Psoas muscle (tissue), 8 donors: ENCODE data around the gene VPS41. TPM values are rescaled to one million over a fixed set of nuclear protein-coding genes. Genes with fewer than 3 reads are reported as not detected.

Experiments used
- ATAC-seq, 4 donors: fragments of 200-7000 bp; cut with Tn5 transposase; one replicate each; pipeline ENCODE4 v1.9.1; 2020; ENCODE audit warnings: moderate library complexity in 3 of 4, mild to moderate bottlenecking in 2 of 4
- DNase-seq, 2 donors: peaks; one replicate each; pipeline ENCODE4 v3.0.0-alpha.2; 2020
- H3K27ac ChIP-seq: fragments of 200-600 bp; one replicate; pipeline ENCODE4 v1.8.0; 2022
- H3K27me3 ChIP-seq, 3 donors: fragments of 200-600 bp in 1 of 3; one replicate each; pipeline versions ENCODE4 v1.6.1 to v1.8.0; 2013 to 2022; ENCODE audit warnings: low read length in 2 of 3, mild to moderate bottlenecking in 2 of 3, moderate library complexity in 1 of 3; ENCODE audit not compliant: insufficient read depth in 3 of 3
- H3K36me3 ChIP-seq, 2 donors: fragments of 200-600 bp in 1 of 2; one replicate each; pipeline versions ENCODE4 v1.6.1 to v1.8.0; 2013 to 2022; ENCODE audit warnings: low read depth in 1 of 2, mild to moderate bottlenecking in 1 of 2, moderate library complexity in 1 of 2; ENCODE audit not compliant: insufficient read depth in 1 of 2
- H3K4me1 ChIP-seq: fragments of 200-600 bp; one replicate; pipeline ENCODE4 v1.8.0; 2022
- H3K4me3 ChIP-seq: fragments of 200-600 bp; one replicate; pipeline ENCODE4 v1.8.0; 2022; ENCODE audit warnings: mild to moderate bottlenecking
- H3K9me3 ChIP-seq: fragments of 200-600 bp; one replicate; pipeline ENCODE4 v1.8.0; 2022
- CTCF ChIP-seq: fragments of 200-600 bp; IDR thresholded peaks from one replicate; pipeline ENCODE4 v1.8.0; 2022; ENCODE audit warnings: antibody characterized with exemption
- WGBS, 3 donors: extraction: QIAGEN DNeasy Blood & Tissue Kit; methylation state at CpG; one replicate each; pipeline versions ENCODE4 v1.1.6 to v1.1.7; 2013; 5-methylcytosine and 5-hydroxymethylcytosine counted together
- intact Hi-C, 2 donors: fragments of 100-400 bp; cut with DNase I; formaldehyde crosslinking; loops; one replicate each; pipeline versions ENCODE4 v1.11.0 to v1.14.2; 2022
- polyA plus RNA-seq, 3 donors: library from polyadenylated mRNA; stranded (reverse); fragments of 200-250 nt; gene quantifications; one replicate each; pipeline ENCODE4 v1.2.3, GENCODE V29; 2013
- total RNA-seq, 4 donors: library from RNA; stranded (reverse); fragmentation: NEBNext Ultra II Directional in 2 of 4; extraction: Animal tissue kit (Norgen Biotek cat#: 25700) in 2 of 4; gene quantifications; one replicate each; pipeline versions ENCODE4 v1.2.1 to v1.2.4, GENCODE V29; 2021 to 2023
- donor health status: healthy with polysubstance abuse.
- donor health status: DM: no; HTN: no; CAD: no; lungs with moderate emphysema.
- donor health status: Bipolar disorder and iron deficiency.
- donor health status: healthy.
- donor health status: DM: yes; HTN: yes; CAD: no.
- donor health status: DM: no; HTN: no; CAD: no.
- donor health status: DM: no; HTN: no; CAD: no.
- donor health status: DM: yes; HTN: yes; CAD: no.

Gene VPS41
- total and polyA plus RNA-seq, 7 donors: 4.6 to 28.3 (median 13.8) TPM

DNA sequence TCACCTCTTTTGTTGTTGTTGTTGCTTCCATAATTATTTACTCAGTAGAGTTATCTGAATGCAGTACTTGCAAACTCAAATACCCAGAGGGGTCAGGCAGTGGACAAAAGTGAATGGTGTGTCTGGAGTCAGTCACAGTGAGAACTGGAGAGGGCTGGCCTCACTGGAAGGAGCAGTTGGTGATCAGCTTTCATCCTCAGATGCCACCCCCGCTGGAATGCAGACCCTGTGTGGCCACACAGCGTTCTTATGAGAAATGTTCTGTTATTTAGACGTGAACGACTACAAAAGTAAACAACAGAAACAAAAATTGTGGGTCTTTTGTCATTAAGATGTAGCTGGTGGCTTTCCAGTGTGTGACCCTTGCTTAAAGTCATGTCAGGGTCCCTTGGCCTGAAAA, 29.6 kb upstream of the VPS41 start:
- Histone ChIP-seq H3K27ac (no peak overlapping the region), H3K4me3 (no peak overlapping the region), H3K36me3 (no peaks in the 10 kb centered on the region), H3K9me3 (no peaks in the 10 kb centered on the region), H3K4me1 (no peaks in the 10 kb centered on the region), H3K27me3 (no peaks in the 10 kb centered on the region)
- ATAC-seq (no peak), DNase-seq (no peak)
- TF ChIP-seq CTCF: no peak
- 63 to 67% (median 65%) methylated on average over 4 of the region's 4 CpGs for WGBS, 3 donors
- intact Hi-C loops: loop anchor here in 1 of 2 donors (10.0 kb wide), 1 partner anchor 526 kb away; no protein-coding TSS in a partner anchor

GRCh38 chr7:38938001-38938485, 29.1 kb upstream of the VPS41 start:
- Histone ChIP-seq H3K36me3 (no peaks in the 10 kb centered on the region), H3K27me3 (no peaks in the 10 kb centered on the region), H3K9me3 (no peaks in the 10 kb centered on the region), H3K4me3 (no peak overlapping the region), H3K4me1 (no peaks in the 10 kb centered on the region), H3K27ac (no peak overlapping the region)
- no peak for TF ChIP-seq CTCF
- no peak for ATAC-seq
- no peak for DNase-seq
- 44 to 55% (median 53%) methylated on average over 1 of the region's 1 CpG for WGBS, 3 donors
- intact Hi-C loops: loop anchor here in 1 of 2 donors (10.0 kb wide), 1 partner anchor 527 kb away; no protein-coding TSS in a partner anchor

DNA sequence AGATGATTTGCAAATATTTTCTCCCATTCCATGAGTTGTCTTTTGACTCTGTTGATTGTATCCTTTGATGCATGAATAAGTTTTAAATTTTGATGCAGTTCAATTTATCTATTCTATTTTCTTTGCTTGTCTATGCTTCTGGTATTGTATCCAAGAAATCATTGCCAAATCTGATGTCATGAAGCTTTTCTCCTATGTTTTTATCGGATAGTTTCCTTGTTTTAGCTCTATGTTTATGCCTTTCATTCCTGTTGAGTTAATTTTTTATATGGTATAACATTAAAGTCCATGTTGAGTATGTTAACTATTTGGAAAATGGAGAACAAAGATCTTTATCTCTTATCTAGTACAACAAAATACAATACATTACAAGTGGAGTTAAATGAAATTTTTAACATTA, 27.6 kb upstream of the VPS41 start:
- Histone ChIP-seq H3K9me3 (no peaks in the 10 kb centered on the region), H3K27me3 (no peaks in the 10 kb centered on the region), H3K27ac (no peak overlapping the region), H3K4me3 (no peak overlapping the region), H3K4me1 (no peaks in the 10 kb centered on the region), H3K36me3 (no peaks in the 10 kb centered on the region)
- TF ChIP-seq CTCF: no peak
- ATAC-seq: no peak
- intact Hi-C loops: loop anchor here in 1 of 2 donors (10.0 kb wide), 1 partner anchor 528 kb away; no protein-coding TSS in a partner anchor
- DNase-seq: no peak
- WGBS, 3 donors: 43 to 49% (median 45%) methylated on average over 1 of the region's 1 CpG

DNA sequence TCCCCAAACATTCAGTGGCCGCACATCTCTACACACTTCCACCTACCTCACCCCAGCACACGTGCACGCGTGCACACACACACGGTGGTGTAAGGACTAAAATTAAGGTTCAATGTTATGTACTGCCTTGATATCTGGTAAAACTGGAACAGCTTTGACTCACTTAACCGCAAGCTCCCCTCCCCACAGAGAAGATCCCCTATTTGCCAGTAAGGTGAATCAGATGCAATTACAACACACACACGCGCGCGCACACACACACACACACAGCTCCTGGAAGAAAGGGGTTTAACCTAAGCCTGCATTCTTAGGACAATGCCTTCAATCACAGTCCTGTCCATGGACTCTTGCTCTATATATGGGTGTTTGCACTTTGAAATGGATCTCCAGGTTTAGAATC, 25.5 kb upstream of the VPS41 start:
- intact Hi-C loops: loop anchor here in 1 of 2 donors (10.0 kb wide), 1 partner anchor 530 kb away; no protein-coding TSS in a partner anchor
- DNase-seq: no peak
- H3K9me3 ChIP-seq: no peaks in the 10 kb centered on the region
- no peak for TF ChIP-seq CTCF
- no peaks in the 10 kb centered on the region for H3K4me1 ChIP-seq
- H3K4me3 ChIP-seq: no peak overlapping the region
- H3K36me3 ChIP-seq: no peaks in the 10 kb centered on the region
- H3K27me3 ChIP-seq: no peaks in the 10 kb centered on the region
- 90 to 95% (median 94%) methylated on average over 10 of the region's 10 CpGs for WGBS, 3 donors
- H3K27ac ChIP-seq: no peak overlapping the region
- ATAC-seq: no peak

DNA sequence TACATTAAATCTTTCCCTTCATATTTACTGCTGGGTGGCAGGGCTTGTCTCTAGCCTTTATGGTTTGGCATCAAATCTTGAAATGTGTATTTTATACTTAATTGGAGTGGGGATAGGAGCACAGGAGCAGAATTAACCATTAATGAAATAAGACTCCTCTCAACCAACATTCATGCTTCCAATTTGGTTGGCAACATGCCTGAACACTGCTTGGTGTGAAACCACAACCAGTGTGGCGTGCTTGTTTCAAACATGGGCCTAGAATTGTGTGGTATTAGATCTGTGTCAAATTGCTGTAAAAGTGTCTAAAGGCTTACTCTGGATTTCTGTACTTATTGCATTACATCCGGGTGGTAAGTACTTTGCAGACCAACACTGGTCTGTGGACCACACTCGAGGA, 25.1 kb upstream of the VPS41 start:
- H3K4me1 ChIP-seq: no peaks in the 10 kb centered on the region
- DNase-seq (no peak), ATAC-seq (no peak)
- no peaks in the 10 kb centered on the region for H3K9me3 ChIP-seq
- no peaks in the 10 kb centered on the region for H3K27me3 ChIP-seq
- no peaks in the 10 kb centered on the region for H3K36me3 ChIP-seq
- H3K27ac ChIP-seq: no peak overlapping the region
- H3K4me3 ChIP-seq: no peak overlapping the region
- 60 to 80% (median 67%) methylated on average over 3 of the region's 3 CpGs for WGBS, 3 donors
- intact Hi-C loops: loop anchor here in 1 of 2 donors (10.0 kb wide), 1 partner anchor 531 kb away; no protein-coding TSS in a partner anchor
- no peak for TF ChIP-seq CTCF
